Activated naive CD4-positive, alpha-beta T cell (primary cell): ENCODE results near the gene ITGA1.
"Not testable (repeated sequence)": the region's sequence is repeated elsewhere in the genome, so short reads cannot be mapped to it uniquely, and the experiment has no call there.

Experiments
- DNase-seq, 4 experiments: peaks; one replicate each; lab custom pipeline; 2025; lab: John Stamatoyannopoulos, UW

The ITGA1 gene

GRCh38 chr5:52787600-52788504 lies at the start of gene ITGA1, which contains the start of gene PELO:
ITGA1 (plus strand) TSS chr5:52787916; CDS start chr5:52788354, 438 bp downstream.
PELO (plus strand) TSS chr5:52787916; CDS start chr5:52800395, 12,479 bp downstream.
- peak in 3 of 4 experiments; percentile 13 to 26 (median 14) for DNase-seq

- no peak for DNase-seq
Measured at GRCh38 chr5:52738095-52738506, 49.6 kb upstream of the ITGA1 start.

- no peak for DNase-seq
Measured at GRCh38 chr5:52740007-52740406, 47.7 kb upstream of the ITGA1 start.

- DNase-seq = no peak
Measured at GRCh38 chr5:52743012-52743411, 44.7 kb upstream of the ITGA1 start.

GRCh38 chr5:52743529-52743928 lies 44.2 kb upstream of the ITGA1 start:
- DNase-seq = no peak

GRCh38 chr5:52743970-52744369 lies 43.7 kb upstream of the ITGA1 start:
- DNase-seq = peak in 1 of 4 experiments; percentile 7

GRCh38 chr5:52744867-52745458 lies 42.8 kb upstream of the ITGA1 start:
- DNase-seq = not testable (repeated sequence)

- DNase-seq = no peak
Measured at GRCh38 chr5:52746539-52746938, 41.2 kb upstream of the ITGA1 start.

- no peak for DNase-seq
Measured at GRCh38 chr5:52748590-52748989, 39.1 kb upstream of the ITGA1 start.

- no peak for DNase-seq
Measured at GRCh38 chr5:52749666-52750065, 38.0 kb upstream of the ITGA1 start.

GRCh38 chr5:52751137-52751536 lies 36.6 kb upstream of the ITGA1 start:
- no peak for DNase-seq

GRCh38 chr5:52754051-52754450 lies 33.7 kb upstream of the ITGA1 start:
- DNase-seq = no peak

GRCh38 chr5:52757527-52757926 lies 30.2 kb upstream of the ITGA1 start:
- no peak for DNase-seq

GRCh38 chr5:52758014-52758413 lies 29.7 kb upstream of the ITGA1 start:
- no peak for DNase-seq

- DNase-seq = no peak
Measured at GRCh38 chr5:52759331-52759730, 28.4 kb upstream of the ITGA1 start.

- DNase-seq = no peak
Measured at GRCh38 chr5:52760695-52761366, 26.9 kb upstream of the ITGA1 start.

GRCh38 chr5:52767217-52767743 lies 20.4 kb upstream of the ITGA1 start:
- no peak for DNase-seq

GRCh38 chr5:52767766-52768480 lies 19.8 kb upstream of the ITGA1 start:
- no peak for DNase-seq

GRCh38 chr5:52769061-52769460 lies 18.7 kb upstream of the ITGA1 start:
- no peak for DNase-seq

GRCh38 chr5:52770287-52770939 lies 17.3 kb upstream of the ITGA1 start:
- no peak for DNase-seq

GRCh38 chr5:52771343-52772039 lies 16.2 kb upstream of the ITGA1 start:
- DNase-seq = no peak
